Measurements from ENCODE around the gene MTPN. TPM values are rescaled to one million over a fixed set of nuclear protein-coding genes. Genes with fewer than 3 reads are reported as not detected.

The MTPN gene
- polyA plus RNA-seq, 1 experiment, result 260 TPM

DNA sequence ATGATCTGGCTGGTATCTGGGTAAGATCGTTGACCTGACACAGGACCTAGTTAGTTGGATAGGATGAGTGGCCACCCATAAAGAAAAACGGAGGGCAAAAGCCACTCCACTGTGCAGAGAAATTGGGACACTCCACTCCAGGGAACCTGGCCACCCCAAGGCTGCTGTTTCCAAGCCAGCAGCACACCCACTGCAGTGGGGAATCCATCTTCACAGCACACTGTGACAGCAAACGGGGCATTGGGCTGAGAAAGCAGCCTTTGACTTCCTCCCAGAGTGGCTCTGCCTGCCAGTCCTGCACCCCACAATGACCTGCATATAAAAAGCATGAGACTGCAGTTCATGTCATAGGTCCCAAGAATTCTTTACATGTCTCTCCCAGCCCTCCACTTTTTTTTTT lies 52.9 kb downstream of the MTPN start:
- no peaks in the 10 kb centered on the region for H3K27me3 ChIP-seq (ENCODE audit: control insufficient read depth, insufficient read depth, low read length)
- H3K4me3 ChIP-seq (ENCODE audit: low read depth, low read length), result no peak overlapping the region
- no peaks in the 10 kb centered on the region for H3K9me3 ChIP-seq (ENCODE audit: control insufficient read depth, insufficient read depth, low read length)
- TF ChIP-seq, protein P1, sequence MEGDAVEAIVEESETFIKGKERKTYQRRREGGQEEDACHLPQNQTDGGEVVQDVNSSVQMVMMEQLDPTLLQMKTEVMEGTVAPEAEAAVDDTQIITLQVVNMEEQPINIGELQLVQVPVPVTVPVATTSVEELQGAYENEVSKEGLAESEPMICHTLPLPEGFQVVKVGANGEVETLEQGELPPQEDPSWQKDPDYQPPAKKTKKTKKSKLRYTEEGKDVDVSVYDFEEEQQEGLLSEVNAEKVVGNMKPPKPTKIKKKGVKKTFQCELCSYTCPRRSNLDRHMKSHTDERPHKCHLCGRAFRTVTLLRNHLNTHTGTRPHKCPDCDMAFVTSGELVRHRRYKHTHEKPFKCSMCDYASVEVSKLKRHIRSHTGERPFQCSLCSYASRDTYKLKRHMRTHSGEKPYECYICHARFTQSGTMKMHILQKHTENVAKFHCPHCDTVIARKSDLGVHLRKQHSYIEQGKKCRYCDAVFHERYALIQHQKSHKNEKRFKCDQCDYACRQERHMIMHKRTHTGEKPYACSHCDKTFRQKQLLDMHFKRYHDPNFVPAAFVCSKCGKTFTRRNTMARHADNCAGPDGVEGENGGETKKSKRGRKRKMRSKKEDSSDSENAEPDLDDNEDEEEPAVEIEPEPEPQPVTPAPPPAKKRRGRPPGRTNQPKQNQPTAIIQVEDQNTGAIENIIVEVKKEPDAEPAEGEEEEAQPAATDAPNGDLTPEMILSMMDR (IDR thresholded peaks at IDR 0.05; ENCODE audit: low read depth, low read length), result no peak
- CTCF ChIA-PET, result interaction anchor here (0.7 kb wide), 1 partner anchor 1358 kb away, joined by 3 read pairs; no protein-coding TSS in a partner anchor
- POLR2A ChIA-PET, result interaction anchor here (0.7 kb wide), 1 partner anchor 21 kb away, joined by 4 read pairs; no protein-coding TSS in a partner anchor
- no peak overlapping the region for H3K27ac ChIP-seq (ENCODE audit: low read depth, low read length)
- DNase-seq (ENCODE audit: low read depth, low spot score), result no peak

- no peak for DNase-seq (ENCODE audit: low read depth, low spot score)
- ChIA-PET POLR2A (no interaction called here), CTCF (interaction anchor here (1.1 kb wide), 1 partner anchor 250 kb away, joined by 3 read pairs; no protein-coding TSS in a partner anchor)
- Histone ChIP-seq H3K27ac (ENCODE audit: low read depth, low read length) (no peak overlapping the region), H3K9me3 (ENCODE audit: control insufficient read depth, insufficient read depth, low read length) (no peaks in the 10 kb centered on the region), H3K27me3 (ENCODE audit: control insufficient read depth, insufficient read depth, low read length) (no peaks in the 10 kb centered on the region), H3K4me3 (ENCODE audit: low read depth, low read length) (no peak overlapping the region)
- TF ChIP-seq, protein P1 (IDR thresholded peaks at IDR 0.05; ENCODE audit: low read depth, low read length), result no peak
Measured at GRCh38 chr7:135922263-135922662, 54.9 kb downstream of the MTPN start.

DNA sequence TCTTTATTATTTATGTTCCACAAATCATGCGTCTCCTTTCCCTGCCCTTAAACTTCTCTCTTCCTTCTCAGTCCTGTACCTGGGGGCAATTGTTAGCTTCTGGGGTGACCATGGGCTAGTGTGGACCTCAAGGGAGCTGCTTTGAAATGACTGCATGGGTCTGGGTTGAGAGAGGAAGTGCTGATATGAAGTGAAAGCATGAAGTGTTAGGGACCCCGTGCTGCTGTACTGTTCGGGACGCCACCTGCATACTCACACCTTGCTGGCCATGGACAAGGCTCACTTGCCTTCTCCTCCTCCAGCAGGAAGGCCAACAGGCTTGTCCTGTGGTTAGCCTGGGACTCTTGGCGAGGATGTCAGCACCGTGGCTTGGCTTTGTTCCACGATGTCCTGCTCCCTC lies 56.7 kb downstream of the MTPN start:
- no peak for DNase-seq (ENCODE audit: low read depth, low spot score)
- ChIA-PET POLR2A (no interaction called here), CTCF (no interaction called here)
- Histone ChIP-seq H3K27me3 (ENCODE audit: control insufficient read depth, insufficient read depth, low read length) (no peaks in the 10 kb centered on the region), H3K4me3 (ENCODE audit: low read depth, low read length) (no peak overlapping the region), H3K9me3 (ENCODE audit: control insufficient read depth, insufficient read depth, low read length) (no peaks in the 10 kb centered on the region), H3K27ac (ENCODE audit: low read depth, low read length) (no peak overlapping the region)
- TF ChIP-seq, protein P1 (IDR thresholded peaks at IDR 0.05; ENCODE audit: low read depth, low read length), result no peak

GRCh38 chr7:135919071-135919841 lies 57.9 kb downstream of the MTPN start:
- no peaks in the 10 kb centered on the region for H3K27me3 ChIP-seq (ENCODE audit: control insufficient read depth, insufficient read depth, low read length)
- ChIA-PET POLR2A (interaction anchor here (0.6 kb wide), 1 partner anchor 50 kb away, joined by 3 read pairs; no protein-coding TSS in a partner anchor), CTCF (no interaction called here)
- H3K9me3 ChIP-seq (ENCODE audit: control insufficient read depth, insufficient read depth, low read length), result no peaks in the 10 kb centered on the region
- DNase-seq (ENCODE audit: low read depth, low spot score), result no peak
- H3K4me3 ChIP-seq (ENCODE audit: low read depth, low read length), result no peak overlapping the region
- H3K27ac ChIP-seq (ENCODE audit: low read depth, low read length), result no peak overlapping the region
- TF ChIP-seq, protein P1 (IDR thresholded peaks at IDR 0.05; ENCODE audit: low read depth, low read length), result no peak

DNA sequence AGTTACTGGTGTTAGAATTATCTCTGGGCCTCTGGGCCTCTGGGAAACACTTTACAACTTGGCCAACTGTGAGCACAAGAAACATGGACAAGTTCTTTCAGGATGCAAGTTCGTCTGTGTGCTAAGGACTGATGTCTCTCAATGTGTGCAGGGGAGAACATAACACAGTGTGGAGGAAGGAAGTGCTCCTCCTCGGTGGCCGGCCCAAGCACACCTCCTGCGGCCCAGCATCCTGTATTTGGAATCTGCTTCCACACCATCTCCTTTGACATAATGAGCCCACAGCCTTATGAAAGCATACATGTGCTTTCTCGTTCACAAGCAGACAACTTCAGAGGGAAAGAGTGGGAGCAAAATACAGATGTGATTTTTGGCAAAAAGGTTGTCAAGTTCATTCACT lies 59.0 kb downstream of the MTPN start:
- Histone ChIP-seq H3K27ac (ENCODE audit: low read depth, low read length) (no peak overlapping the region), H3K9me3 (ENCODE audit: control insufficient read depth, insufficient read depth, low read length) (no peaks in the 10 kb centered on the region), H3K4me3 (ENCODE audit: low read depth, low read length) (no peak overlapping the region), H3K27me3 (ENCODE audit: control insufficient read depth, insufficient read depth, low read length) (no peaks in the 10 kb centered on the region)
- DNase-seq (ENCODE audit: low read depth, low spot score), result no peak
- ChIA-PET POLR2A (no interaction called here), CTCF (no interaction called here)
- TF ChIP-seq, protein P1 (IDR thresholded peaks at IDR 0.05; ENCODE audit: low read depth, low read length), result no peak
